HG02973 (cell line): ENCODE data around the gene TBX21.
"Not testable (repeated sequence)": the region's sequence is repeated elsewhere in the genome, so short reads cannot be mapped to it uniquely, and the experiment has no call there.

Source experiments
- ATAC-seq: cut with Tn5 transposase; IDR thresholded peaks from one replicate; pipeline ENCODE4 v1.9.1; 2021; ENCODE audit warnings: moderate library complexity; ENCODE audit not compliant: unreplicated experiment

The TBX21 gene

DNA sequence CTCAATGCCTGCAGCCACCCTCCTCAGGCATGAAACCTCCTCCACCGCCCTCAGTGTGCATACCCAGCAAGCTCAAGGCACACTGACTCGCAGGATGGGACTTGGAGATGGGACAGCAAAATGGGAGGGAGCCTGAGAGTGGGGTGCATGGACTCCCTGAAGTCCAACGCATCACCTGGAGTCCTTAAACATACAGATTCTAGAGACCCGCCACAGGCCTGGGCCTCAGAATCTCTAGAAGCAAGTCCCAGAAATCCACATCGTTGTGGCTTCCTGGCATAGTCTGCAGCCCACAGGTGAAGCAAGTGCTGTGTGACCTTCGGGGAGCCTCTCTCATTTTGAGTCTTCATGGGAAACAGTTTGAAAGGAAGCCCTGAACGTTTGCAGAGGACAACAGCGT is 3.6 kb upstream of the TBX21 start:
- ATAC-seq: no peak

DNA sequence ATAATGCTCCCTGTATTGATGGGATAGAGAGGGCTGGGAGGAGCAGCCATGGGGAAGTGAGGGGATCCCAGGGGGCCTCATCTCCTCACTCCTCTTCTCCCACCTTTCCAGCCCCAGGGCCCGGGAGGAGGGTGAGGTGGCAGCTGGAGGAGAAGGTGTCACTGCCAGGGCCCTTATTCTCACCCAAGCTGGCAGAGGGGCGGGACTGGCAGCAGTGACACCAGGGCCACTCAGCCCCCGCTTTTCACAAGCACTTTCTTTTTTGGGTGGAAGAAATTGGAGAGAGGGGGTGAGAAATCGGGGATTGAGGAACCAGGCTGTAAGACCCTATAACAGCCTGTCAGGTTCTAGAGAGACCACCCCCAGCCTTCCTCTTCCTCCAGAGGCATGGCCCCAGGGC is 2.4 kb upstream of the TBX21 start:
- ATAC-seq: no peak

DNA sequence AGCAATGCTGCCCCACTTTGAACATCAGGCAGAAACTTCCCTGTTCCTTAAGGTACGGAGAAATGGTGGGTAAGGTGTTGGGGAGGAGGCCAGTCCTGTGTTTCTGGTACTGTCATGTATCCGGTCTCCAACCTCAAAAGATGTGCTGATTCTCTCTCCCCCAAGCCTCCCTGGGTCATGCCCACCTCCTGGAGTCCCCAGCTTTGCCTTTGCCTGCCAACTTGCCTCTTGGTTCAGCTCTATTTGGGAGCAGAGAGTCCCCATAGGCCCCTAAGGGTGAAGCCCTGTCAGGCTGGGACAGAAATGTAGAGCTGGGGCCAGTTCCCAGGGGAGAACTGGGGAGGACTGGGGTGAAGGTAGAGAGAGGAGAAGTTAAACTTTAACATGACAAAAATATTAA is 1.6 kb upstream of the TBX21 start:
- ATAC-seq: no peak

- ATAC-seq: no peak
Observed at GRCh38 chr17:47732399-47733046, 513 bp upstream of the TBX21 start.

GRCh38 chr17:47733674-47734410 is 806 bp downstream of the TBX21 start:
- ATAC-seq: peak; percentile 23

- ATAC-seq: no peak
Observed at GRCh38 chr17:47735139-47735464, 2.1 kb downstream of the TBX21 start.

- ATAC-seq: peak; percentile 37
Observed at GRCh38 chr17:47735536-47736011, 2.5 kb downstream of the TBX21 start.

DNA sequence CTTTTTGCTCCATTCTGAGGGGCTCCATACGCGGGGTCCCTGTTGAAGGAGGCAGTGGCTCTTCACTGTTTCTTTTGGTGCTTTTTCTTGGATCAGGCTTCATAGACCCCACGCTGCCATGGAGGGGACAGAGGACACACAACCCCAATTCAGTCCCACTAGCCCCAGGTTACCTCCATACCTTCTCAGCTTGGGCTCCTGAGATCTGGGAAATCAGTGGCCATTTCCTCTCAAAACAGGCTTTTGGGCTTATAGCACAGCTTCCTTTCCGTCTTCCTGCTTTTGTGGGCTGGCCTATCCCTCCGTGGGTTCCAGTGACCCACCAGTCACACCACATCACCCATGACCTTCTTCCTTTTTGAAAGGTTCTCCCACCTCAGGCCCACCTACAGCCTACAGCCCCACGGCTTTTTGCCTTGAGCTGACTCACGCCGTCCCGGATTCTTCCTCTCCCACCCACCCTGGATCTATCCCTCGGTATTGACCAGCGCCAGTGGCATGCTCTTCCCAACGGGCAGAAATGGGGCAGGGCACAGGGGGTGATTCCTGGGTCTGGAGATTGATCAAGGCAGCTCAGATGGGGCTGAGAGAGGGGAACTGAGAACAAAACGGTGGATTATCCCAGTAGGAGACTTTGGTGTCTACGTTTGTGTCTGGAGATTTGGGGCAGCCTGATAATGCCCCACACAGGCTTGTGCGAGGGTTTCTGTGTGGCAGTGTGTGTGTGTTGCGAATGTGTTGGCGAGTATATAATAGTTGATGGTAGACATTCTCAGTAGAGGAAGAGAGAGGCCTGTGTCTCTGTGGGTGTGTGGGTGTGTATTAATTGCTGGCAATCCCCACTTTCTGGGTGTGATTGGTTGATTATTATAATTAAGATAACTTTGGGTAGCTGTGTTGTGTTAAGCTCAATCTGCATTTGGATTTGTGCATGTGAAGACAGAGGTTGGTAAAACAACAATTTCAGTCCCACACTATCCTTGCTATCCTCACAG is 3.8 kb downstream of the TBX21 start:
- no peak for ATAC-seq

GRCh38 chr17:47738178-47738577 is 5.1 kb downstream of the TBX21 start:
- no peak for ATAC-seq

DNA sequence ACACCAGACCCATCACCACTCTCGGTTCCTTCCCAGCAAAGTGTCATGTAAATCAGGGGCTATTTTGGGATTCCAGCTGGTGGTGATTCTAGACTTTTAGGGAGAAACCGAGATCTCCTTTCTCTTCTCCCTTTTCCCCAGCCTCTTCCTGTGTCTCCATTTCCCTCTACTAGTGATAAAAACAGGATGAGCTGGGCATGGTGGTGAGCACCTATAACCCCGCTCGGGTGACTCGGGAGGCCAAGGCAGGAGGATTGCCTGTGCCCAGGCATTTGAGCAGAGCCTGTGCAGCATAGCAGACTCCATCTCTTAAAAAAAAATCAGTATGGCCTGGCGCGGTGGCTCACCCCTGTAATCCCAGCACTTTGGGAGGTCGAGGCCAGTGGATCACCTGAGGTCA is 6.1 kb downstream of the TBX21 start:
- ATAC-seq: no peak

GRCh38 chr17:47739945-47740344 is 6.9 kb downstream of the TBX21 start:
- ATAC-seq: not testable (repeated sequence)

GRCh38 chr17:47741109-47741792 is 8.2 kb downstream of the TBX21 start:
- no peak for ATAC-seq

- no peak for ATAC-seq
Observed at GRCh38 chr17:47741793-47742145, 8.7 kb downstream of the TBX21 start.

DNA sequence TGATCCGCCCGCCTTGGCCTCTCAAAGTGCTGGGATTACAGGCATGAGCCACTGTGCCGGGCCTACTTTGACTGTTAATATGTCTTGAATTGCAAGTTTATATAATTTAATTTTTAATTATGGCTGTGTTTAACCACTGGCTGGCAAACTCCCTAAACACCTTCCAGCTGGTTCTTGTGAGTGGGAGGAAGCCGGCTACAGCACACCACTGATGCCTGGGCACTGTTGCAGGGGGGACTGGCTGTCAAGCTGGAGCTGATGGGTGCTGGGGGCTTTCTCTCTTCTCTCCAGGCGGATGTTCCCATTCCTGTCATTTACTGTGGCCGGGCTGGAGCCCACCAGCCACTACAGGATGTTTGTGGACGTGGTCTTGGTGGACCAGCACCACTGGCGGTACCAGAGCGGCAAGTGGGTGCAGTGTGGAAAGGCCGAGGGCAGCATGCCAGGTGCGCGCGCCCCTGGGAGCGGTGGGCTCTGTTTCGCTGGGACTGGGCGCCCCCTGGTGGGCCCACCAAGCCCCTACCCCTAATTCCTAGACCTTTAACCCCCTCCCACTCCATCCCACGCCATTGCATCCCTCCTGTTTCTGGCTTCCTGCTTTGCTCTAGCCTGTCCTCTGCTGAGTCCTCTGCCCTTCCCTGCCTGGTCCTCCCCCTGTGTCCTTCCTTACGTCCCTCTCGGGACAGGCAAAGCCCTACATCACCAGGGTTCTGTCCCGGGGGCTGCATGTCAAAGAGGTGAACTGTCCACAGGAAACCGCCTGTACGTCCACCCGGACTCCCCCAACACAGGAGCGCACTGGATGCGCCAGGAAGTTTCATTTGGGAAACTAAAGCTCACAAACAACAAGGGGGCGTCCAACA is 9.5 kb downstream of the TBX21 start:
- ATAC-seq: no peak

DNA sequence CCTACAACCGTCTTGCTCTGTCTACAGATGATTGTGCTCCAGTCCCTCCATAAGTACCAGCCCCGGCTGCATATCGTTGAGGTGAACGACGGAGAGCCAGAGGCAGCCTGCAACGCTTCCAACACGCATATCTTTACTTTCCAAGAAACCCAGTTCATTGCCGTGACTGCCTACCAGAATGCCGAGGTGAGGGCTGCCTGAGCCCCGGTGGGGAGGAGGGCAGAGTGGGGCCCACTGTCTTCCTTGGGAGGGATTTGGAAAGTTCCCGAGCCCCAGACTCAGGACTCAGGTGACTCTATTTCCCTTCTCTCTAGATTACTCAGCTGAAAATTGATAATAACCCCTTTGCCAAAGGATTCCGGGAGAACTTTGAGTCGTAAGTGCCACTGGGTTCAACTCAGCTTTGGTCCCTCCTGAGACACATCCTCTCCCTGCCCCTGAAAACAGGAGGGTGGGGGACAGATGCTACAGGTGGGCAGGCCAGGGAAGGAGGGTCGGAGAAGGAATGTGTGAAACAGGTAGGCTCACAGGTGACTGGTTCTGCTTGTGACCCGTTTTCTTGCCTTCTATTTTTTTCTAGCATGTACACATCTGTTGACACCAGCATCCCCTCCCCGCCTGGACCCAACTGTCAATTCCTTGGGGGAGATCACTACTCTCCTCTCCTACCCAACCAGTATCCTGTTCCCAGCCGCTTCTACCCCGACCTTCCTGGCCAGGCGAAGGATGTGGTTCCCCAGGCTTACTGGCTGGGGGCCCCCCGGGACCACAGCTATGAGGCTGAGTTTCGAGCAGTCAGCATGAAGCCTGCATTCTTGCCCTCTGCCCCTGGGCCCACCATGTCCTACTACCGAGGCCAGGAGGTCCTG is 11.4 kb downstream of the TBX21 start:
- ATAC-seq: no peak

DNA sequence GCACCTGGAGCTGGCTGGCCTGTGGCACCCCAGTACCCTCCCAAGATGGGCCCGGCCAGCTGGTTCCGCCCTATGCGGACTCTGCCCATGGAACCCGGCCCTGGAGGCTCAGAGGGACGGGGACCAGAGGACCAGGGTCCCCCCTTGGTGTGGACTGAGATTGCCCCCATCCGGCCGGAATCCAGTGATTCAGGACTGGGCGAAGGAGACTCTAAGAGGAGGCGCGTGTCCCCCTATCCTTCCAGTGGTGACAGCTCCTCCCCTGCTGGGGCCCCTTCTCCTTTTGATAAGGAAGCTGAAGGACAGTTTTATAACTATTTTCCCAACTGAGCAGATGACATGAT is 12.0 kb downstream of the TBX21 start:
- ATAC-seq: no peak

DNA sequence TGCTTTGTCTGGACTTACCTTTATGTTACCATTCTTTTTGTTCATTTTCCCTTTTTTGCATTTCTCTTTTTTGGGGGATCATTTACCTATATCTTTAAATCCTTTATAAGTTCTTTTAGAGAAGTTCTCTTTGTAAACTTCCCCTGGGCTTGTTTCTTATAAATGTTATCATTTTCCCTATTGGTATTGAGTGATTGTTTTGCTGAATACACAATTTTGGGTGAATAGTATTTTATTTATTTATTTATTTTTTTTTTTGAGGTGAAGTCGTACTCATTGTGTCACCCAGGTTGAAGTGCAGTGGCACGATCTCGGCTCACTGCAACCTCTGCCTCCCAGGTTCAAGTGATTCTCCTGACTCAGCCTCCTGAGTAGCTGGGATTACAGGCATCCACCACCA is 18.4 kb downstream of the TBX21 start:
- no peak for ATAC-seq

DNA sequence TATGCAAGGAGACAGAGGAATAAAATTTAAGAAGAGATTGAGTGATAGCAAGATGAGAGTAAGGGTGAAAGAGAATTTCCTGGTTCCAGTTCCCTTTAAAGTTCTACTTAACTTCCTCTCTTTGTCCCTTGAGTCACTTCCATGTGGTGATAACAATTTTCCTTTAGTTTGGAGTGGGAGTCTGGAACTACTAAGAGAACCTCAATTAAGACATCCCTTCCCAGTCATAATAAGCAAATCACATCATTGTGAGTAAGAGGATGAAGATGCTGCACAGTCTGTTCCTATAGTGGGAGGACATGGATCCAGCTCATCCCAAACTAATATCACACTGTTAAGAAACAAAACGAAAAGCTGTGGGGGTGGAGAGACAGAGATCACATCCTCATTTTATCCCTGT is 24.4 kb downstream of the TBX21 start:
- no peak for ATAC-seq

DNA sequence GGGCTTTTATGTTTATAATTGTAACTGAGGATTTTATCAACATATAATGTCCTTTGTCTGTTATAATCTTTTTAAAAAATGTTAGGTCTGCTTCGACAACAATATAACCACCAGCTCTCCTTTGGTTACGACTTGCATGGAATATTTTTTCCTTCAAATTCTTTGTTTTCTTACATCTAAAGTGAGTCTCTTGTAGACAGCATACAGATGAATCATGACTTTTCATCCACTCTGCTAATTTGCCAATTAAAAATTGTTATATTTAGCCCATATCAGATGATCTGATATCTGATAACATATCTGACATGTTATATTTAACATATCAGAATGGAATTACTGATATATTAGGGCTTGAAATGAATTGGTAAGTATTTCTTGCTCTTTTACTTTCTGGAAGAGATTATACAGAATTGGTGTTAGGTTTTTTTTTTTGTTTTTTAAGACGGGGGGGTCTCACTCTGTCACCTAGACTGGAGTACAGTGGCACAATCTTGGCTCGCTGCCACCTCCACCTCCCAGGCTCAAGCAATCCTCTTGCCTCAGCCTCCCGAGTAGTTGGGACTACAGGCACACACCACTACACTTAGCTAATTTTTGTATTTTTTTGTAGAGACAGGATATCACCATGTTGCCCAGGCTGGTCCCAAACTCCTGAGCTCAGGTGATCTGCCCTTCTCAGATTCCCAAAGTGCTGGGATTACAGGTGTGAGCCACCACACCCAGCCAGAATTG is 27.5 kb downstream of the TBX21 start:
- ATAC-seq: no peak
